GM12891 (cell line): ENCODE results near the gene TBC1D4.

ENCODE experiments used
- DNase-seq: peaks from one replicate; pipeline ENCODE4 v3.0.0; 2011; ENCODE audit warnings: low spot score; ENCODE audit not compliant: insufficient read length
- FAIRE-seq: peaks from 2 replicates; lab custom pipeline; 2011; peaks lifted over from hg19 to GRCh38; lab: Jason Lieb, UNC
- PAX5 ChIP-seq: IDR thresholded peaks from 2 replicates; pipeline ENCODE4 v1.6.1; 2011; ENCODE audit warnings: low read length, moderate library complexity, mild to moderate bottlenecking; ENCODE audit not compliant: insufficient read depth, severe bottlenecking
- POLR2A ChIP-seq: IDR thresholded peaks from 2 replicates; pipeline ENCODE4 v1.6.1; 2011; ENCODE audit warnings: low read depth, low read length, control low read depth
- POLR2AphosphoS5 ChIP-seq: IDR thresholded peaks from 2 replicates; pipeline ENCODE4 v1.6.1; 2011; ENCODE audit warnings: low read depth, low read length, control low read depth
- POU2F2 ChIP-seq: IDR thresholded peaks from 2 replicates; pipeline ENCODE4 v1.6.1; 2011; ENCODE audit warnings: low read depth, mild to moderate bottlenecking, control low read depth, low read length, moderate library complexity
- SPI1 ChIP-seq: IDR thresholded peaks from 2 replicates; pipeline ENCODE4 v1.6.1; 2011; ENCODE audit warnings: low read depth, low read length, control low read depth
- TAF1 ChIP-seq: IDR thresholded peaks from 2 replicates; pipeline ENCODE4 v1.6.1; 2011; ENCODE audit warnings: low read depth, low read length, control low read depth

TBC1D4 gene

GRCh38 chr13:75410207-75410606 is 71.8 kb downstream of the TBC1D4 start:
- DNase-seq, result no peak
- FAIRE-seq, result peak; percentile 58
- TF ChIP-seq TAF1, result no peak
- TF ChIP-seq SPI1, result no peak
- TF ChIP-seq PAX5, result no peak
- TF ChIP-seq POU2F2, result no peak
- TF ChIP-seq POLR2A, result no peak
- no peak for TF ChIP-seq POLR2AphosphoS5

GRCh38 chr13:75407998-75408397 is 74.0 kb downstream of the TBC1D4 start:
- no peak for FAIRE-seq
- no peak for DNase-seq
- TF ChIP-seq POLR2AphosphoS5 (no peak), SPI1 (no peak), PAX5 (no peak), POLR2A (no peak), TAF1 (no peak), POU2F2 (no peak)

- DNase-seq (no peak), FAIRE-seq (no peak)
- TF ChIP-seq POU2F2, result no peak
- TF ChIP-seq PAX5, result no peak
- TF ChIP-seq TAF1, result no peak
- TF ChIP-seq SPI1, result no peak
- TF ChIP-seq POLR2A, result no peak
- no peak for TF ChIP-seq POLR2AphosphoS5
These were observed 74.5 kb downstream of the TBC1D4 start for GRCh38 chr13:75407473-75407872.

GRCh38 chr13:75405976-75406703 is 75.8 kb downstream of the TBC1D4 start:
- no peak for DNase-seq
- TF ChIP-seq POU2F2, result no peak
- TF ChIP-seq PAX5, result no peak
- TF ChIP-seq POLR2A, result no peak
- TF ChIP-seq SPI1, result no peak
- TF ChIP-seq POLR2AphosphoS5, result no peak
- no peak for TF ChIP-seq TAF1
- no peak for FAIRE-seq

- FAIRE-seq, result no peak
- TF ChIP-seq SPI1, result no peak
- TF ChIP-seq POLR2AphosphoS5, result no peak
- TF ChIP-seq PAX5, result no peak
- no peak for TF ChIP-seq POLR2A
- TF ChIP-seq POU2F2, result no peak
- DNase-seq, result no peak
These were observed 77.2 kb downstream of the TBC1D4 start for GRCh38 chr13:75404726-75405125.

GRCh38 chr13:75402787-75403186 is 79.2 kb downstream of the TBC1D4 start:
- no peak for TF ChIP-seq POU2F2
- TF ChIP-seq POLR2AphosphoS5, result no peak
- TF ChIP-seq POLR2A, result no peak
- no peak for TF ChIP-seq PAX5
- no peak for TF ChIP-seq TAF1
- no peak for TF ChIP-seq SPI1
- DNase-seq, result no peak
- FAIRE-seq, result no peak

GRCh38 chr13:75400775-75401174 is 81.2 kb downstream of the TBC1D4 start:
- no peak for TF ChIP-seq POLR2A
- no peak for TF ChIP-seq PAX5
- TF ChIP-seq POU2F2, result no peak
- no peak for TF ChIP-seq SPI1
- TF ChIP-seq POLR2AphosphoS5, result no peak
- no peak for TF ChIP-seq TAF1
- DNase-seq, result no peak
- FAIRE-seq, result no peak

- TF ChIP-seq PAX5 (no peak), POLR2A (no peak), POLR2AphosphoS5 (no peak), SPI1 (no peak), POU2F2 (no peak), TAF1 (no peak)
- DNase-seq (no peak), FAIRE-seq (no peak)
These were observed 82.1 kb downstream of the TBC1D4 start for GRCh38 chr13:75399879-75400217.

GRCh38 chr13:75399168-75399878 is 82.6 kb downstream of the TBC1D4 start:
- DNase-seq (no peak), FAIRE-seq (no peak)
- TF ChIP-seq SPI1, result no peak
- no peak for TF ChIP-seq POLR2A
- no peak for TF ChIP-seq PAX5
- TF ChIP-seq POU2F2, result no peak
- TF ChIP-seq TAF1, result no peak
- TF ChIP-seq POLR2AphosphoS5, result no peak

GRCh38 chr13:75398072-75398471 is 83.9 kb downstream of the TBC1D4 start:
- FAIRE-seq, result no peak
- TF ChIP-seq PAX5 (no peak), POLR2AphosphoS5 (no peak), TAF1 (no peak), POLR2A (no peak), POU2F2 (no peak), SPI1 (no peak)
- no peak for DNase-seq
